Germinal center (tissue), 1 donor: ENCODE measurements around the gene PDE8A.
"Not testable (repeated sequence)": the region's sequence is repeated elsewhere in the genome, so short reads cannot be mapped to it uniquely, and the experiment has no call there.

ENCODE experiments used
- DNase-seq: peaks from one replicate; pipeline ENCODE4 v3.0.0; 2012; ENCODE audit warnings: mixed read lengths, low spot score

Gene PDE8A

GRCh38 chr15:84988909-84989644 is 7.4 kb downstream of the PDE8A start:
- no peak for DNase-seq

GRCh38 chr15:84990507-84990906 is 8.9 kb downstream of the PDE8A start:
- no peak for DNase-seq

- DNase-seq: no peak
Observed at GRCh38 chr15:84991014-84991712, 9.5 kb downstream of the PDE8A start.

GRCh38 chr15:84992157-84992944 is 10.7 kb downstream of the PDE8A start:
- no peak for DNase-seq

GRCh38 chr15:84996055-84996454 is 14.4 kb downstream of the PDE8A start:
- no peak for DNase-seq

- not testable (repeated sequence) for DNase-seq
Observed at GRCh38 chr15:84996714-84997113, 15.1 kb downstream of the PDE8A start.

- not testable (repeated sequence) for DNase-seq
Observed at GRCh38 chr15:84997214-84997613, 15.6 kb downstream of the PDE8A start.

- DNase-seq: no peak
Observed at GRCh38 chr15:85000189-85000864, 18.7 kb downstream of the PDE8A start.

- no peak for DNase-seq
Observed at GRCh38 chr15:85000937-85001336, 19.3 kb downstream of the PDE8A start.

GRCh38 chr15:85002517-85002916 is 20.9 kb downstream of the PDE8A start:
- DNase-seq: no peak

- no peak for DNase-seq
Observed at GRCh38 chr15:85003593-85004312, 22.1 kb downstream of the PDE8A start.

- no peak for DNase-seq
Observed at GRCh38 chr15:85004550-85004949, 22.9 kb downstream of the PDE8A start.

GRCh38 chr15:85005319-85005718 is 23.7 kb downstream of the PDE8A start:
- DNase-seq: no peak

GRCh38 chr15:85005746-85006145 is 24.1 kb downstream of the PDE8A start:
- DNase-seq: no peak

- DNase-seq: no peak
Observed at GRCh38 chr15:85006201-85006600, 24.5 kb downstream of the PDE8A start.

GRCh38 chr15:85006655-85007054 is 25.0 kb downstream of the PDE8A start:
- no peak for DNase-seq

- no peak for DNase-seq
Observed at GRCh38 chr15:85007137-85007536, 25.5 kb downstream of the PDE8A start.

GRCh38 chr15:85007741-85008397 is 26.2 kb downstream of the PDE8A start:
- DNase-seq: no peak

- DNase-seq: no peak
Observed at GRCh38 chr15:85008474-85009260, 27.0 kb downstream of the PDE8A start.

GRCh38 chr15:85009435-85009834 is 27.8 kb downstream of the PDE8A start:
- DNase-seq: no peak
